HCT116 (cell line): Measurements from ENCODE around the gene ST3GAL5. TPM values are rescaled to one million over a fixed set of nuclear protein-coding genes. Genes with fewer than 3 reads are reported as not detected.

ENCODE experiments used
- ATAC-seq: fragments of 200-7000 bp; cut with Tn5 transposase; 2 replicates; pipeline ENCODE4 v1.9.1; 2020; ENCODE audit warnings: mild to moderate bottlenecking, moderate library complexity
- BruUV-seq: library from RNA; stranded (reverse); fragments of 400-500 nt; replicated peaks from 2 replicates; lab custom pipeline; 2021; lab: Mats Ljungman, UMichigan
- CTCF ChIA-PET: fragments of 300-600 bp; sonication (Branson Sonifier 250); formaldehyde crosslinking; loops from one replicate; lab custom pipeline; 2021; ENCODE audit warnings: antibody characterized with exemption; lab: Charles Lee
- POLR2A ChIA-PET: fragments of 300-600, 350-600 bp; sonication (Branson Sonifier 250); formaldehyde crosslinking; loops from one replicate; lab custom pipeline; 2021; ENCODE audit warnings: antibody characterized with exemption; lab: Charles Lee
- RAD21 ChIA-PET, 2 experiments: fragments of 300-600 bp; sonication (Branson Sonifier 250); formaldehyde crosslinking; loops; one replicate each; lab custom pipeline; 2023; ENCODE audit warnings: low total read pairs in 2 of 2; ENCODE audit not compliant: uncharacterized antibody in 2 of 2, unreplicated experiment in 2 of 2, low non-redundant PET in 1 of 2; lab: Charles Lee
- DNase-seq: peaks from one replicate; pipeline ENCODE4 v3.0.0-alpha.2; 2010; ENCODE audit warnings: low read depth, low spot score
- H2AFZ ChIP-seq: fragments of 200-600 bp; shearing (Covaris generic), sonication (generic); 2 replicates; pipeline ENCODE4 v1.6.1; 2017; ENCODE audit warnings: low read depth, mixed run types, mixed read lengths, antibody characterized with exemption, low read length; ENCODE audit not compliant: poor library complexity, severe bottlenecking
- H3K27ac ChIP-seq: 2 replicates; pipeline ENCODE4 v1.5.1; 2012; ENCODE audit warnings: low read depth, low read length
- H3K27me3 ChIP-seq: fragments of 200-600 bp; sonication (generic); 2 replicates; pipeline ENCODE4 v1.6.1; 2016; ENCODE audit warnings: mixed run types, low read length, mixed read lengths; ENCODE audit not compliant: insufficient read depth
- H3K36me3 ChIP-seq, 2 experiments: fragments of 200-500 bp in 1 of 2; fragments of 200-600 bp in 1 of 2; sonication (Bioruptor generic) in 1 of 2; sonication (generic) in 1 of 2; 2 replicates each; pipeline versions ENCODE4 v1.5.1 to v1.6.1; 2014 to 2016; ENCODE audit warnings: low read length in 2 of 2, inconsistent platforms in 1 of 2, mixed read lengths in 1 of 2, mixed run types in 1 of 2; ENCODE audit not compliant: insufficient read depth in 2 of 2, control insufficient read depth in 1 of 2
- H3K4me1 ChIP-seq, 2 experiments: fragments of 200-600 bp in 1 of 2; sonication (generic) in 1 of 2; 2 replicates each; pipeline versions ENCODE4 v1.5.1 to v1.6.1; 2012 to 2017; ENCODE audit warnings: low read length in 2 of 2, inconsistent platforms in 1 of 2, mild to moderate bottlenecking in 1 of 2, mixed read lengths in 1 of 2, mixed run types in 1 of 2, moderate library complexity in 1 of 2; ENCODE audit not compliant: insufficient read depth in 2 of 2, control insufficient read depth in 1 of 2
- H3K4me2 ChIP-seq: fragments of 200-600 bp; sonication (generic); 2 replicates; pipeline ENCODE4 v1.6.1; 2017; ENCODE audit warnings: mixed run types, low read length, mixed read lengths
- H3K4me3 ChIP-seq, 2 experiments: fragments of 200-600 bp in 1 of 2; sonication (generic) in 1 of 2; replicated peaks in 1 of 2; 2 replicates each; pipeline ENCODE4 v1.5.1; 2011 to 2016; ENCODE audit warnings: low read length in 2 of 2, control low read depth in 1 of 2, low read depth in 1 of 2, mild to moderate bottlenecking in 1 of 2, mixed read lengths in 1 of 2, mixed run types in 1 of 2
- H3K79me2 ChIP-seq: fragments of 200-600 bp; sonication (generic); 2 replicates; pipeline ENCODE4 v1.6.1; 2017; ENCODE audit warnings: mild to moderate bottlenecking, mixed run types, low read length, moderate library complexity, mixed read lengths; ENCODE audit not compliant: insufficient read depth
- H3K9ac ChIP-seq: fragments of 200-600 bp; sonication (generic); 2 replicates; pipeline ENCODE4 v1.6.1; 2016; ENCODE audit warnings: low read length, mixed read lengths
- H3K9me2 ChIP-seq: fragments of 200-600 bp; sonication (generic), shearing (Covaris generic); 2 replicates; pipeline ENCODE4 v1.6.1; 2017; ENCODE audit warnings: mixed run types, mild to moderate bottlenecking, moderate library complexity; ENCODE audit not compliant: insufficient read depth
- H3K9me3 ChIP-seq, 2 experiments: fragments of 200-500 bp in 1 of 2; fragments of 200-600 bp in 1 of 2; sonication (Bioruptor generic) in 1 of 2; sonication (generic) in 1 of 2; 2 replicates each; pipeline ENCODE4 v1.6.1; 2014 to 2017; ENCODE audit warnings: low read length in 2 of 2, mixed read lengths in 2 of 2, inconsistent platforms in 1 of 2, low read depth in 1 of 2, mild to moderate bottlenecking in 1 of 2, mixed run types in 1 of 2, moderate library complexity in 1 of 2; ENCODE audit not compliant: control insufficient read depth in 1 of 2, insufficient read depth in 1 of 2
- H4K20me1 ChIP-seq: fragments of 200-600 bp; sonication (generic), shearing (Covaris generic); 2 replicates; pipeline ENCODE4 v1.6.1; 2017; ENCODE audit warnings: mixed run types, mild to moderate bottlenecking, moderate library complexity; ENCODE audit not compliant: insufficient read depth
- CEBPB ChIP-seq: IDR thresholded peaks from 2 replicates; pipeline ENCODE4 v1.6.1; 2012; ENCODE audit warnings: low read depth
- EZH2phosphoT487 ChIP-seq: fragments of 200-600 bp; IDR thresholded peaks from 2 replicates; pipeline ENCODE4 v1.6.1; 2018; ENCODE audit warnings: antibody characterized with exemption, borderline replicate concordance
- FOSL1 ChIP-seq: IDR thresholded peaks from 2 replicates; pipeline ENCODE4 v1.6.1; 2012; ENCODE audit warnings: low read depth
- JUND ChIP-seq: IDR thresholded peaks from 2 replicates; pipeline ENCODE4 v1.6.1; 2012
- POLR2A ChIP-seq: IDR thresholded peaks from 2 replicates; pipeline ENCODE4 v1.7.0; 2011; ENCODE audit warnings: borderline replicate concordance; ENCODE audit not compliant: insufficient read depth, insufficient read length; ENCODE audit errors: extremely low read depth
- POLR2AphosphoS5 ChIP-seq: IDR thresholded peaks from 2 replicates; pipeline ENCODE4 v1.6.1; 2011; ENCODE audit warnings: mild to moderate bottlenecking, low read depth, low read length, moderate library complexity
- SIN3A ChIP-seq: IDR thresholded peaks from 2 replicates; pipeline ENCODE4 v1.6.1; 2012; ENCODE audit warnings: low read depth
- SP1 ChIP-seq: IDR thresholded peaks from 2 replicates; pipeline ENCODE4 v1.6.1; 2012; ENCODE audit warnings: low read depth
- SRF ChIP-seq: IDR thresholded peaks from 2 replicates; pipeline ENCODE4 v1.6.1; 2012; ENCODE audit warnings: low read depth
- TCF7L2 ChIP-seq: IDR thresholded peaks from 2 replicates; pipeline ENCODE4 v1.7.0; 2011; ENCODE audit warnings: borderline replicate concordance, inconsistent platforms; ENCODE audit not compliant: insufficient read depth, insufficient read length; ENCODE audit errors: extremely low read depth
- YY1 ChIP-seq: IDR thresholded peaks from 2 replicates; pipeline ENCODE4 v1.6.1; 2011; ENCODE audit warnings: low read length, low read depth, moderate library complexity, mild to moderate bottlenecking; ENCODE audit not compliant: insufficient replicate concordance; ENCODE audit errors: extremely low read depth
- ZFX ChIP-seq: fragments of 450-650 bp; IDR thresholded peaks from 2 replicates; pipeline ENCODE4 v1.6.1; 2017
- ZNF274 ChIP-seq: fragments of 200-500 bp; sonication (Bioruptor generic); IDR thresholded peaks from 2 replicates; pipeline ENCODE4 v1.6.1; 2014; ENCODE audit warnings: mild to moderate bottlenecking, low read depth, low read length, inconsistent platforms
- intact Hi-C: fragments of 100-400 bp; cut with micrococcal nuclease; formaldehyde crosslinking; loops from 2 replicates; pipeline ENCODE4 v1.10.0; 2022
- total RNA-seq: library from RNA; stranded (reverse); gene quantifications from one replicate; pipeline ENCODE4 v1.2.1, GENCODE V29; 2021; ENCODE audit not compliant: unreplicated experiment
- TF ChIP-seq, protein P1 (sequence below): IDR thresholded peaks from 2 replicates; pipeline ENCODE4 v1.6.1; 2012
- TF ChIP-seq, protein P2 (sequence below), 3 experiments: fragments of 200-600 bp in 1 of 3; sonication (generic) in 1 of 3; IDR thresholded peaks in 2 of 3; conservative IDR thresholded peaks in 1 of 3; 2 replicates each; pipeline ENCODE4 v1.5.1; 2012 to 2017; ENCODE audit warnings: low read depth in 2 of 3, low read length in 2 of 3, antibody characterized with exemption in 1 of 3, borderline replicate concordance in 1 of 3, control low read depth in 1 of 3, mild to moderate bottlenecking in 1 of 3, mixed read lengths in 1 of 3, mixed run types in 1 of 3, moderate library complexity in 1 of 3; ENCODE audit not compliant: insufficient read depth in 1 of 3

ST3GAL5 gene
- total RNA-seq, 1 experiment from 2014 or later, result 14.8 TPM

DNA sequence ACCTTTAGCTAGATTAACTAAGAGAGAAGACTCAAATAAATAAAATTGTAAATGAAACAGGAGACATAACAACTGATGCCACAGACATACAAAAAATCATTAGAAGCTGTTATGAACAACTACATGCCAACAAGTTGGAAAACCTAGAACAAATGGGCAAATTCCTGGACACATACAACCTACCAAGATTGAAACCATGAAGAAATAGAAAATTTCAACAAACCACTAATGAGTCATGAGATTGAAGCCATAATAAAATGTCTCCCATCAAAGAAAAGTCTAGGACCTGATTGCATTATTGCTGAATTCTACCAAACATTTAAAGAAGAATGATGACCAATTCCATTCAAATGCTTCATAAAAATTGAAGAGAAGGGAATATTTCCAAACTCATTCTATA lies 54.3 kb downstream of the ST3GAL5 start:
- CTCF ChIA-PET, result no interaction called here
- intact Hi-C loops, result no loop called here
- TF ChIP-seq, protein P1, sequence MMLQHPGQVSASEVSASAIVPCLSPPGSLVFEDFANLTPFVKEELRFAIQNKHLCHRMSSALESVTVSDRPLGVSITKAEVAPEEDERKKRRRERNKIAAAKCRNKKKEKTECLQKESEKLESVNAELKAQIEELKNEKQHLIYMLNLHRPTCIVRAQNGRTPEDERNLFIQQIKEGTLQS, result no peak
- TF ChIP-seq YY1, result no peak
- TF ChIP-seq ZNF274, result no peak
- TF ChIP-seq TCF7L2, result no peak
- TF ChIP-seq SIN3A, result no peak
- no peak for TF ChIP-seq SRF
- TF ChIP-seq POLR2AphosphoS5, result no peak
- TF ChIP-seq JUND, result no peak
- no peak for TF ChIP-seq POLR2A
- TF ChIP-seq ZFX, result no peak
- TF ChIP-seq, protein P2, sequence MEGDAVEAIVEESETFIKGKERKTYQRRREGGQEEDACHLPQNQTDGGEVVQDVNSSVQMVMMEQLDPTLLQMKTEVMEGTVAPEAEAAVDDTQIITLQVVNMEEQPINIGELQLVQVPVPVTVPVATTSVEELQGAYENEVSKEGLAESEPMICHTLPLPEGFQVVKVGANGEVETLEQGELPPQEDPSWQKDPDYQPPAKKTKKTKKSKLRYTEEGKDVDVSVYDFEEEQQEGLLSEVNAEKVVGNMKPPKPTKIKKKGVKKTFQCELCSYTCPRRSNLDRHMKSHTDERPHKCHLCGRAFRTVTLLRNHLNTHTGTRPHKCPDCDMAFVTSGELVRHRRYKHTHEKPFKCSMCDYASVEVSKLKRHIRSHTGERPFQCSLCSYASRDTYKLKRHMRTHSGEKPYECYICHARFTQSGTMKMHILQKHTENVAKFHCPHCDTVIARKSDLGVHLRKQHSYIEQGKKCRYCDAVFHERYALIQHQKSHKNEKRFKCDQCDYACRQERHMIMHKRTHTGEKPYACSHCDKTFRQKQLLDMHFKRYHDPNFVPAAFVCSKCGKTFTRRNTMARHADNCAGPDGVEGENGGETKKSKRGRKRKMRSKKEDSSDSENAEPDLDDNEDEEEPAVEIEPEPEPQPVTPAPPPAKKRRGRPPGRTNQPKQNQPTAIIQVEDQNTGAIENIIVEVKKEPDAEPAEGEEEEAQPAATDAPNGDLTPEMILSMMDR (IDR thresholded peaks at IDR 0.05 in 2 of 3, conservative IDR thresholded peaks at IDR 0.05 in 1 of 3; ENCODE audit: borderline replicate concordance in 1 of 3, insufficient read depth in 1 of 3, low read depth in 2 of 3, low read length in 2 of 3), result no peak
- no peak for TF ChIP-seq SP1
- no peak for TF ChIP-seq CEBPB
- no peak for TF ChIP-seq EZH2phosphoT487
- TF ChIP-seq FOSL1, result no peak
- POLR2A ChIA-PET, result no interaction called here
- DNase-seq (no peak), ATAC-seq (no peak)
- Histone ChIP-seq H2AFZ (no peak overlapping the region), H3K79me2 (no peaks in the 10 kb centered on the region), H3K27ac (no peak overlapping the region), H3K9ac (no peak overlapping the region), H3K27me3 (no peaks in the 10 kb centered on the region), H3K4me1 (no peaks in the 10 kb centered on the region), H3K36me3 (no peaks in the 10 kb centered on the region), H4K20me1 (no peaks in the 10 kb centered on the region), H3K9me3 (no peaks in the 10 kb centered on the region; a peak in 1 of 4 replicates), H3K9me2 (no peaks in the 10 kb centered on the region), H3K4me3 (no peak overlapping the region), H3K4me2 (no peak overlapping the region)
- no TSS peak for BruUV-seq
- RAD21 ChIA-PET, result no interaction called here
